SK-N-MC (cell line): ENCODE data around the gene CRACR2A.

Source experiments
- DNase-seq: peaks from one replicate; pipeline ENCODE4 v3.0.0-alpha.2; 2011; ENCODE audit warnings: low read depth, low spot score
- H3K27ac ChIP-seq: fragments of 200-600 bp; sonication (generic); 2 replicates; pipeline ENCODE4 v1.5.1; 2016; ENCODE audit warnings: mixed run types
- H3K36me3 ChIP-seq: fragments of 200-600 bp; sonication (generic); 2 replicates; pipeline ENCODE4 v1.6.1; 2017; ENCODE audit warnings: antibody characterized with exemption, low read length, mixed read lengths; ENCODE audit not compliant: insufficient read depth
- H3K4me3 ChIP-seq: fragments of 200-600 bp; sonication (generic); 2 replicates; pipeline ENCODE4 v1.5.1; 2016
- H3K9ac ChIP-seq: fragments of 200-600 bp; sonication (generic); 2 replicates; pipeline ENCODE4 v1.8.0; 2017; ENCODE audit warnings: mixed run types, mixed read lengths; ENCODE audit not compliant: insufficient read length
- H3K9me3 ChIP-seq: fragments of 200-600 bp; sonication (generic); 2 replicates; pipeline ENCODE4 v1.6.1; 2017; ENCODE audit warnings: low read depth, mild to moderate bottlenecking, antibody characterized with exemption, low read length, moderate library complexity, mixed read lengths
- EZH2 ChIP-seq: fragments of 200-600 bp; sonication (generic); IDR thresholded peaks from one replicate; pipeline ENCODE4 v1.6.1; 2017; ENCODE audit warnings: antibody characterized with exemption
- FOXP2 ChIP-seq: optimal IDR thresholded peaks from 2 replicates; pipeline ENCODE3; 2011; ENCODE audit warnings: mild to moderate bottlenecking, moderate library complexity; ENCODE audit not compliant: insufficient read depth; ENCODE audit errors: extremely low read length, control extremely low read depth
- POLR2AphosphoS5 ChIP-seq: IDR thresholded peaks from 2 replicates; pipeline ENCODE4 v1.6.1; 2012; ENCODE audit warnings: mild to moderate bottlenecking, low read depth, low read length, borderline replicate concordance

CRACR2A gene

GRCh38 chr12:3789838-3790237 is 36.9 kb upstream of the CRACR2A start:
- H3K4me3 ChIP-seq: no peak overlapping the region
- H3K36me3 ChIP-seq: no peaks in the 10 kb centered on the region
- no peaks in the 10 kb centered on the region; the same call in 1 of the 2 replicates for H3K9me3 ChIP-seq
- no peak overlapping the region for H3K9ac ChIP-seq
- TF ChIP-seq FOXP2: no peak
- TF ChIP-seq EZH2: no peak
- TF ChIP-seq POLR2AphosphoS5: no peak
- no peak overlapping the region for H3K27ac ChIP-seq
- DNase-seq: no peak

GRCh38 chr12:3777206-3777809 is 24.4 kb upstream of the CRACR2A start:
- H3K4me3 ChIP-seq: no peak overlapping the region
- H3K9me3 ChIP-seq: no peaks in the 10 kb centered on the region
- H3K9ac ChIP-seq: no peak overlapping the region
- H3K36me3 ChIP-seq: no peaks in the 10 kb centered on the region
- no peak for TF ChIP-seq EZH2
- peak; percentile 24 for DNase-seq
- H3K27ac ChIP-seq: no peak overlapping the region

GRCh38 chr12:3775385-3776035 is 22.6 kb upstream of the CRACR2A start:
- Histone ChIP-seq H3K9me3 (no peaks in the 10 kb centered on the region), H3K36me3 (no peaks in the 10 kb centered on the region), H3K27ac (no peak overlapping the region), H3K9ac (no peak overlapping the region), H3K4me3 (no peak overlapping the region)
- DNase-seq: no peak
- TF ChIP-seq POLR2AphosphoS5 (no peak), EZH2 (no peak), FOXP2 (no peak)

GRCh38 chr12:3772380-3772779 is 19.5 kb upstream of the CRACR2A start:
- no peak for DNase-seq
- TF ChIP-seq FOXP2 (no peak), POLR2AphosphoS5 (no peak), EZH2 (no peak)
- Histone ChIP-seq H3K9ac (no peak overlapping the region), H3K4me3 (no peak overlapping the region), H3K36me3 (no peaks in the 10 kb centered on the region), H3K27ac (no peak overlapping the region), H3K9me3 (no peaks in the 10 kb centered on the region)

GRCh38 chr12:3771853-3772252 is 18.9 kb upstream of the CRACR2A start:
- Histone ChIP-seq H3K36me3 (no peaks in the 10 kb centered on the region), H3K27ac (no peak overlapping the region), H3K4me3 (no peak overlapping the region), H3K9ac (no peak overlapping the region), H3K9me3 (no peaks in the 10 kb centered on the region)
- DNase-seq: no peak
- no peak for TF ChIP-seq EZH2
- TF ChIP-seq FOXP2: no peak
- no peak for TF ChIP-seq POLR2AphosphoS5

GRCh38 chr12:3770891-3771290 is 18.0 kb upstream of the CRACR2A start:
- H3K9ac ChIP-seq: no peak overlapping the region
- DNase-seq: no peak
- no peak overlapping the region for H3K4me3 ChIP-seq
- H3K27ac ChIP-seq: no peak overlapping the region
- no peaks in the 10 kb centered on the region for H3K9me3 ChIP-seq
- no peaks in the 10 kb centered on the region for H3K36me3 ChIP-seq
- TF ChIP-seq FOXP2: no peak
- TF ChIP-seq EZH2: no peak
- TF ChIP-seq POLR2AphosphoS5: no peak

- Histone ChIP-seq H3K36me3 (no peaks in the 10 kb centered on the region), H3K27ac (no peak overlapping the region), H3K9ac (no peak overlapping the region), H3K4me3 (no peak overlapping the region), H3K9me3 (no peaks in the 10 kb centered on the region)
- DNase-seq: no peak
- TF ChIP-seq POLR2AphosphoS5 (no peak), EZH2 (no peak), FOXP2 (no peak)
Observed at GRCh38 chr12:3768911-3769447, 16.1 kb upstream of the CRACR2A start.

- H3K27ac ChIP-seq: no peak overlapping the region
- TF ChIP-seq EZH2: no peak
- TF ChIP-seq FOXP2: no peak
- TF ChIP-seq POLR2AphosphoS5: no peak
- no peak overlapping the region for H3K9ac ChIP-seq
- no peak overlapping the region for H3K4me3 ChIP-seq
- DNase-seq: no peak
- no peaks in the 10 kb centered on the region for H3K9me3 ChIP-seq
- H3K36me3 ChIP-seq: no peaks in the 10 kb centered on the region
Observed at GRCh38 chr12:3761116-3761735, 8.3 kb upstream of the CRACR2A start.

GRCh38 chr12:3759878-3760277 is 7.0 kb upstream of the CRACR2A start:
- Histone ChIP-seq H3K36me3 (no peaks in the 10 kb centered on the region), H3K9me3 (no peaks in the 10 kb centered on the region), H3K27ac (no peak overlapping the region), H3K9ac (no peak overlapping the region), H3K4me3 (no peak overlapping the region)
- no peak for DNase-seq
- TF ChIP-seq FOXP2: no peak
- no peak for TF ChIP-seq EZH2
- no peak for TF ChIP-seq POLR2AphosphoS5
